H1 (cell line): ENCODE measurements around the gene CFAP157. TPM values are rescaled to one million over a fixed set of nuclear protein-coding genes. Genes with fewer than 3 reads are reported as not detected.

Source experiments
- BACH1 ChIP-seq: IDR thresholded peaks from 2 replicates; pipeline ENCODE4 v1.6.1; 2012; ENCODE audit warnings: low read length, improper control_type of control experiment
- CTBP2 ChIP-seq: IDR thresholded peaks from 2 replicates; pipeline ENCODE4 v1.7.0; 2011; ENCODE audit warnings: borderline replicate concordance, mild to moderate bottlenecking, moderate library complexity, mixed read lengths, low read length; ENCODE audit not compliant: insufficient read depth, insufficient read length
- SIRT6 ChIP-seq: IDR thresholded peaks from one replicate; pipeline ENCODE4 v1.7.1; 2012; ENCODE audit warnings: low read length, inconsistent platforms
- SUZ12 ChIP-seq: fragments of 200-600 bp; sonication (generic); IDR thresholded peaks from 2 replicates; pipeline ENCODE4 v1.6.1; 2012; ENCODE audit warnings: mild to moderate bottlenecking, inconsistent platforms, low read length, moderate library complexity, mixed read lengths
- polyA plus RNA-seq, 7 experiments: library from polyadenylated mRNA; depleted of rRNA in 3 of 7; stranded (reverse) in 5 of 7; unstranded in 2 of 7; fragments of >200 nt in 5 of 7; fragments of 200-250 nt in 2 of 7; gene quantifications; 1 replicate in 5 of 7; 2 replicates in 1 of 7; 4 replicates in 1 of 7; pipeline versions ENCODE4 v1.2.1 to v1.2.3, GENCODE V29; 2011 to 2013; ENCODE audit warnings: missing spikeins in 2 of 7, mixed read lengths in 2 of 7
- total RNA-seq: library from RNA; stranded (reverse); fragmentation: NEBNext Ultra II Directional; extraction: Animal tissue kit (Norgen Biotek cat#: 25700); gene quantifications from 2 replicates; pipeline ENCODE4 v1.2.1, GENCODE V29; 2021

Gene CFAP157
- total and polyA plus RNA-seq, 2 of the 8 experiments (the other 6 are each of a cell fraction or from before 2014, with no cell fraction given): not detected

DNA sequence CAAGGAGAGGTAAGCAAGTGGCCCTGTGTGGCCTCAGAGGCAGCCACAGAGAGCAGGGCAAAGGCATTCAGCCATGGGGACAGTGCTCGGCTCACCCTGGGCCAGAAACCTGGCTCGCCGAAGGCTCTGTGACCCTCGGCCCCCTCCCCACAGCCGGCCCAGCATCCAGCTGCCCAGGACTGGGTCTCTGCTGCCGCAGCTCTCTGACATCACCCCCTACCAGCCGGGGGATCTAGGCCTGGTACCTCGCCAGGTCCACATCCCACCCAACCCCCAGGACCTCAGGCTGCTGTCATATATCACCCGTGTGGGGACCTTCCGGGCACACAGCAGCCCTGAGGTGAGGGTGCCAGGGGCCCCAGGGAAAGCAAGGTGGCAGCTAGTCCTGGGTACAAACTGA is 6.1 kb downstream of the CFAP157 start (continued):
- TF ChIP-seq BACH1 (no peak), CTBP2 (no peak), SIRT6 (no peak), SUZ12 (no peak)
